NOMO-1 treated with dmso at 0.1 percent for 144 hours (cell line): Measurements from ENCODE around the gene DEDD2.
A peak's percentile ranks its signal among the peaks of the same experiment; 100 is the strongest.

Source experiments
- DNase-seq: peaks from one replicate; lab custom pipeline; 2025; ENCODE audit not compliant: unreplicated experiment; lab: John Stamatoyannopoulos, UW

The DEDD2 gene

GRCh38 chr19:42249149-42249750 is 31.8 kb upstream of the DEDD2 start:
- no peak for DNase-seq

GRCh38 chr19:42248270-42249148 is 31.0 kb upstream of the DEDD2 start:
- DNase-seq = no peak

GRCh38 chr19:42247640-42248199 is 30.2 kb upstream of the DEDD2 start:
- DNase-seq = no peak

GRCh38 chr19:42246922-42247639 is 29.6 kb upstream of the DEDD2 start:
- DNase-seq = no peak

GRCh38 chr19:42246143-42246921 is 28.9 kb upstream of the DEDD2 start:
- no peak for DNase-seq

- no peak for DNase-seq
Observed at GRCh38 chr19:42245231-42245630, 27.8 kb upstream of the DEDD2 start.

- peak; percentile 94 for DNase-seq
Observed at GRCh38 chr19:42244347-42245220, 27.1 kb upstream of the DEDD2 start.

- peak; percentile 98 for DNase-seq
Observed at GRCh38 chr19:42242512-42243409, 25.3 kb upstream of the DEDD2 start, which contains the start of gene GSK3A. Gene GSK3A (minus strand): TSS chr19:42242602. CDS start chr19:42242465, 137 bp downstream.

GRCh38 chr19:42242069-42242511 is 24.6 kb upstream of the DEDD2 start:
- no peak for DNase-seq

- DNase-seq = no peak
Observed at GRCh38 chr19:42241279-42241678, 23.8 kb upstream of the DEDD2 start.

- DNase-seq = no peak
Observed at GRCh38 chr19:42239544-42240220, 22.2 kb upstream of the DEDD2 start.

- DNase-seq = no peak
Observed at GRCh38 chr19:42235181-42235580, 17.7 kb upstream of the DEDD2 start.

- DNase-seq = no peak
Observed at GRCh38 chr19:42234364-42234763, 16.9 kb upstream of the DEDD2 start.

GRCh38 chr19:42233678-42234292 is 16.3 kb upstream of the DEDD2 start:
- DNase-seq = no peak

- DNase-seq = no peak
Observed at GRCh38 chr19:42233106-42233505, 15.6 kb upstream of the DEDD2 start.

GRCh38 chr19:42232435-42232834 is 15.0 kb upstream of the DEDD2 start:
- DNase-seq = no peak

- no peak for DNase-seq
Observed at GRCh38 chr19:42230571-42230970, 13.1 kb upstream of the DEDD2 start.
